ENCODE data around the gene TRMT6.

DNA sequence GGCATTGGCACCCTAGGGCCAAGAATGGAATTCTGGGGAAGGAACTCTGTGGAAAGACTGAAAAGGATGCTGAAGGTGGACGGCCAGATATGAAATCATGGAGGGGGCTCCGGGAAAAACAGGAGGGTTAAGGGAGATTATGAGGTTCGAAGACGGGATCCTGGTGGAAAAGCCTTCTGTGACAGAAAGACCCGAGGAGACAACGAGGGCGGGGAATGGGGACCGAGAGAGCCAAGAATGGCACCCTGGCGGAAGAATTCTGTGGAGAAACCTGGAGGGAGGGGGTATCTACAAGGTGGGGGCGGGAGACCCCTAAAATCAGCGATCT is 426 bp downstream of the TRMT6 start:
- TF ChIP-seq, protein P1, sequence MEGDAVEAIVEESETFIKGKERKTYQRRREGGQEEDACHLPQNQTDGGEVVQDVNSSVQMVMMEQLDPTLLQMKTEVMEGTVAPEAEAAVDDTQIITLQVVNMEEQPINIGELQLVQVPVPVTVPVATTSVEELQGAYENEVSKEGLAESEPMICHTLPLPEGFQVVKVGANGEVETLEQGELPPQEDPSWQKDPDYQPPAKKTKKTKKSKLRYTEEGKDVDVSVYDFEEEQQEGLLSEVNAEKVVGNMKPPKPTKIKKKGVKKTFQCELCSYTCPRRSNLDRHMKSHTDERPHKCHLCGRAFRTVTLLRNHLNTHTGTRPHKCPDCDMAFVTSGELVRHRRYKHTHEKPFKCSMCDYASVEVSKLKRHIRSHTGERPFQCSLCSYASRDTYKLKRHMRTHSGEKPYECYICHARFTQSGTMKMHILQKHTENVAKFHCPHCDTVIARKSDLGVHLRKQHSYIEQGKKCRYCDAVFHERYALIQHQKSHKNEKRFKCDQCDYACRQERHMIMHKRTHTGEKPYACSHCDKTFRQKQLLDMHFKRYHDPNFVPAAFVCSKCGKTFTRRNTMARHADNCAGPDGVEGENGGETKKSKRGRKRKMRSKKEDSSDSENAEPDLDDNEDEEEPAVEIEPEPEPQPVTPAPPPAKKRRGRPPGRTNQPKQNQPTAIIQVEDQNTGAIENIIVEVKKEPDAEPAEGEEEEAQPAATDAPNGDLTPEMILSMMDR (IDR thresholded peaks at IDR 0.05; ENCODE audit: low read depth, low read length, poor library complexity, severe bottlenecking) = no peak
- TF ChIP-seq EZH2phosphoT487 (IDR thresholded peaks at IDR 0.05; ENCODE audit: borderline replicate concordance, low read length) = no peak
